ENCODE data around the gene HOXA6.

Gene HOXA6

GRCh38 chr7:27182861-27183681, 35.5 kb upstream of the HOXA6 start:
- Histone ChIP-seq H3K27me3 (ENCODE audit: insufficient read depth, low read depth) (peaks cover 12% of the 10 kb centered on the region; the same call in 1 of the 2 replicates), H2AFZ (ENCODE audit: low read depth) (no peak overlapping the region), H3K9ac (no peak overlapping the region), H3K27ac (no peak overlapping the region), H3K79me2 (ENCODE audit: insufficient read depth, low read depth) (no peaks in the 10 kb centered on the region), H4K20me1 (ENCODE audit: insufficient read depth) (no peaks in the 10 kb centered on the region), H3K36me3 (ENCODE audit: insufficient read depth) (no peaks in the 10 kb centered on the region), H3K4me1 (ENCODE audit: low read depth, poor library complexity, severe bottlenecking) (peaks cover 8% of the 10 kb centered on the region), H3K4me3 (IDR thresholded peaks at IDR 0.05; ENCODE audit: insufficient read depth, low read depth, low read length) (no peak overlapping the region), H3K4me2 (no peak overlapping the region)
- TF ChIP-seq CTCF (conservative IDR thresholded peaks at IDR 0.05; ENCODE audit: low read depth, low read length): no peak

- Histone ChIP-seq H3K9ac (no peak overlapping the region), H2AFZ (ENCODE audit: low read depth) (no peak overlapping the region), H3K4me3 (IDR thresholded peaks at IDR 0.05; ENCODE audit: insufficient read depth, low read depth, low read length) (no peak overlapping the region), H3K36me3 (ENCODE audit: insufficient read depth) (no peaks in the 10 kb centered on the region), H4K20me1 (ENCODE audit: insufficient read depth) (no peaks in the 10 kb centered on the region), H3K4me2 (no peak overlapping the region), H3K27me3 (ENCODE audit: insufficient read depth, low read depth) (peaks cover 9% of the 10 kb centered on the region; the same call in 1 of the 2 replicates), H3K27ac (no peak overlapping the region), H3K4me1 (ENCODE audit: low read depth, poor library complexity, severe bottlenecking) (peaks cover 1% of the 10 kb centered on the region), H3K79me2 (ENCODE audit: insufficient read depth, low read depth) (no peaks in the 10 kb centered on the region)
- TF ChIP-seq CTCF (conservative IDR thresholded peaks at IDR 0.05; ENCODE audit: low read depth, low read length): no peak
These were observed 34.8 kb upstream of the HOXA6 start for GRCh38 chr7:27182285-27182841.

- Histone ChIP-seq H3K4me1 (ENCODE audit: low read depth, poor library complexity, severe bottlenecking) (no peaks in the 10 kb centered on the region), H3K9ac (no peak overlapping the region), H3K4me3 (IDR thresholded peaks at IDR 0.05; ENCODE audit: insufficient read depth, low read depth, low read length) (no peak overlapping the region), H3K79me2 (ENCODE audit: insufficient read depth, low read depth) (no peaks in the 10 kb centered on the region), H3K36me3 (ENCODE audit: insufficient read depth) (no peaks in the 10 kb centered on the region), H4K20me1 (ENCODE audit: insufficient read depth) (no peaks in the 10 kb centered on the region), H3K4me2 (no peak overlapping the region), H3K27ac (no peak overlapping the region), H2AFZ (ENCODE audit: low read depth) (no peak overlapping the region), H3K27me3 (ENCODE audit: insufficient read depth, low read depth) (peaks cover 6% of the 10 kb centered on the region; the same call in 1 of the 2 replicates)
- no peak for TF ChIP-seq CTCF (conservative IDR thresholded peaks at IDR 0.05; ENCODE audit: low read depth, low read length)
These were observed 34.3 kb upstream of the HOXA6 start for GRCh38 chr7:27181795-27182275.

- no peak for TF ChIP-seq CTCF (conservative IDR thresholded peaks at IDR 0.05; ENCODE audit: low read depth, low read length)
- Histone ChIP-seq H3K4me1 (ENCODE audit: low read depth, poor library complexity, severe bottlenecking) (no peaks in the 10 kb centered on the region), H3K4me2 (no peak overlapping the region), H3K4me3 (IDR thresholded peaks at IDR 0.05; ENCODE audit: insufficient read depth, low read depth, low read length) (no peak overlapping the region), H3K27me3 (ENCODE audit: insufficient read depth, low read depth) (no peaks in the 10 kb centered on the region), H3K79me2 (ENCODE audit: insufficient read depth, low read depth) (no peaks in the 10 kb centered on the region), H3K27ac (no peak overlapping the region), H4K20me1 (ENCODE audit: insufficient read depth) (no peaks in the 10 kb centered on the region), H3K9ac (no peak overlapping the region), H3K36me3 (ENCODE audit: insufficient read depth) (no peaks in the 10 kb centered on the region), H2AFZ (ENCODE audit: low read depth) (no peak overlapping the region)
These were observed 33.2 kb upstream of the HOXA6 start for GRCh38 chr7:27180431-27181420.
